Ascending aorta (tissue), 2 donors: Measurements from ENCODE around the gene GRM7. TPM values are rescaled to one million over a fixed set of nuclear protein-coding genes. Genes with fewer than 3 reads are reported as not detected.

Experiments
- DNase-seq, 2 donors: peaks; one replicate each; pipeline ENCODE4 v3.0.0-alpha.2; 2019; ENCODE audit warnings: low spot score in 2 of 2
- H3K27ac ChIP-seq, 2 donors: fragments of 200-600 bp; sonication (generic); one replicate each; pipeline ENCODE4 v1.5.1; 2016 to 2017; ENCODE audit warnings: mild to moderate bottlenecking in 1 of 2
- H3K27me3 ChIP-seq: fragments of 200-600 bp; sonication (generic); one replicate; pipeline ENCODE4 v1.5.1; 2017
- H3K36me3 ChIP-seq, 2 donors: fragments of 200-600 bp; sonication (generic); one replicate each; pipeline ENCODE4 v1.5.1; 2016
- H3K4me1 ChIP-seq, 2 donors: fragments of 200-600 bp; sonication (generic); one replicate each; pipeline ENCODE4 v1.5.1; 2016 to 2017; ENCODE audit warnings: mild to moderate bottlenecking in 1 of 2
- H3K4me3 ChIP-seq, 2 donors: fragments of 200-600 bp; sonication (generic); one replicate each; pipeline ENCODE4 v1.5.1; 2016 to 2017; ENCODE audit warnings: mild to moderate bottlenecking in 1 of 2
- H3K9me3 ChIP-seq, 2 donors: fragments of 200-600 bp; sonication (generic); one replicate each; pipeline ENCODE4 v1.5.1; 2016
- intact Hi-C: fragments of 100-400 bp; cut with DNase I; formaldehyde crosslinking; loops from one replicate; pipeline ENCODE4 v1.15.1; 2023
- total RNA-seq: library from RNA; depleted of rRNA; stranded (reverse); fragments of >200 nt; gene quantifications from one replicate; pipeline ENCODE4 v1.1.0, GENCODE V29; 2016
- TF ChIP-seq, protein P1 (sequence below), 3 experiments: fragments of 200-600 bp in 2 of 3; fragments of 450-650 bp in 1 of 3; sonication (generic) in 2 of 3; IDR thresholded peaks; one replicate each; pipeline ENCODE4 v1.5.1; 2016 to 2019; ENCODE audit warnings: antibody characterized with exemption in 3 of 3, mild to moderate bottlenecking in 1 of 3, moderate library complexity in 1 of 3

Gene GRM7
- total RNA-seq, 1 donor from 2014 or later: 4.8 TPM

- no peak for DNase-seq
- Histone ChIP-seq H3K27ac (no peak overlapping the region), H3K9me3 (no peaks in the 10 kb centered on the region), H3K4me3 (no peak overlapping the region), H3K4me1 (no peaks in the 10 kb centered on the region), H3K27me3 (no peaks in the 10 kb centered on the region), H3K36me3 (no peaks in the 10 kb centered on the region)
- TF ChIP-seq, protein P1, sequence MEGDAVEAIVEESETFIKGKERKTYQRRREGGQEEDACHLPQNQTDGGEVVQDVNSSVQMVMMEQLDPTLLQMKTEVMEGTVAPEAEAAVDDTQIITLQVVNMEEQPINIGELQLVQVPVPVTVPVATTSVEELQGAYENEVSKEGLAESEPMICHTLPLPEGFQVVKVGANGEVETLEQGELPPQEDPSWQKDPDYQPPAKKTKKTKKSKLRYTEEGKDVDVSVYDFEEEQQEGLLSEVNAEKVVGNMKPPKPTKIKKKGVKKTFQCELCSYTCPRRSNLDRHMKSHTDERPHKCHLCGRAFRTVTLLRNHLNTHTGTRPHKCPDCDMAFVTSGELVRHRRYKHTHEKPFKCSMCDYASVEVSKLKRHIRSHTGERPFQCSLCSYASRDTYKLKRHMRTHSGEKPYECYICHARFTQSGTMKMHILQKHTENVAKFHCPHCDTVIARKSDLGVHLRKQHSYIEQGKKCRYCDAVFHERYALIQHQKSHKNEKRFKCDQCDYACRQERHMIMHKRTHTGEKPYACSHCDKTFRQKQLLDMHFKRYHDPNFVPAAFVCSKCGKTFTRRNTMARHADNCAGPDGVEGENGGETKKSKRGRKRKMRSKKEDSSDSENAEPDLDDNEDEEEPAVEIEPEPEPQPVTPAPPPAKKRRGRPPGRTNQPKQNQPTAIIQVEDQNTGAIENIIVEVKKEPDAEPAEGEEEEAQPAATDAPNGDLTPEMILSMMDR (IDR thresholded peaks at IDR 0.05): no peak
- intact Hi-C loops: no loop called here
Measured at GRCh38 chr3:7357101-7357500, 496.2 kb downstream of the GRM7 start.

- TF ChIP-seq, protein P1 (IDR thresholded peaks at IDR 0.05): no peak
- intact Hi-C loops: no loop called here
- no peaks in the 10 kb centered on the region for H3K36me3 ChIP-seq
Measured at GRCh38 chr3:7367968-7368367, 507.1 kb downstream of the GRM7 start.

DNA sequence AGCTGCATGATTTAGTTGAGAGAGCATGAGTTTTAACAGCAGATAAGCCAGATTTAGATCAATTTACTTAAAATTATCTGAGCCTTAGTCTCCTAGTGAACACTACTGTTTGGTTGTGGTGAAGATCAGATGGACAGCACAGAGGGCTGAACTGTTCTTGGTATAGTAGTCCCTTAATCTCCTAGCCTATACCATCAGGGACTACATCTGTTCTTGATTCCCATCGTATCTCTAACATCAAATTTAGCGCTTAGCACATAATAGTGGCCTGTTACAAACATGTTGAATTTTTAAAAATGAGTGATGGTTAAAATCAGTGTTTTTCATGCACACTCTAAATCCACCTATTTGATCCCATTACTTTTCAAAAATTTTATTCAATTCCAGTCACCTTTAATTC lies 507.7 kb downstream of the GRM7 start:
- no peak overlapping the region for H3K27ac ChIP-seq
- intact Hi-C loops: no loop called here
- TF ChIP-seq, protein P1 (IDR thresholded peaks at IDR 0.05): no peak
- no peaks in the 10 kb centered on the region for H3K36me3 ChIP-seq
- H3K4me3 ChIP-seq: no peak overlapping the region
- DNase-seq: no peak
- H3K4me1 ChIP-seq: no peaks in the 10 kb centered on the region
- no peaks in the 10 kb centered on the region for H3K27me3 ChIP-seq
- no peaks in the 10 kb centered on the region for H3K9me3 ChIP-seq

More at GRCh38 chr3:7367968-7368367, 507.1 kb downstream of the GRM7 start:
- no peaks in the 10 kb centered on the region for H3K4me1 ChIP-seq
- no peaks in the 10 kb centered on the region for H3K27me3 ChIP-seq
- H3K4me3 ChIP-seq: no peak overlapping the region
- no peak overlapping the region for H3K27ac ChIP-seq
- no peak for DNase-seq
- H3K9me3 ChIP-seq: no peaks in the 10 kb centered on the region

DNA sequence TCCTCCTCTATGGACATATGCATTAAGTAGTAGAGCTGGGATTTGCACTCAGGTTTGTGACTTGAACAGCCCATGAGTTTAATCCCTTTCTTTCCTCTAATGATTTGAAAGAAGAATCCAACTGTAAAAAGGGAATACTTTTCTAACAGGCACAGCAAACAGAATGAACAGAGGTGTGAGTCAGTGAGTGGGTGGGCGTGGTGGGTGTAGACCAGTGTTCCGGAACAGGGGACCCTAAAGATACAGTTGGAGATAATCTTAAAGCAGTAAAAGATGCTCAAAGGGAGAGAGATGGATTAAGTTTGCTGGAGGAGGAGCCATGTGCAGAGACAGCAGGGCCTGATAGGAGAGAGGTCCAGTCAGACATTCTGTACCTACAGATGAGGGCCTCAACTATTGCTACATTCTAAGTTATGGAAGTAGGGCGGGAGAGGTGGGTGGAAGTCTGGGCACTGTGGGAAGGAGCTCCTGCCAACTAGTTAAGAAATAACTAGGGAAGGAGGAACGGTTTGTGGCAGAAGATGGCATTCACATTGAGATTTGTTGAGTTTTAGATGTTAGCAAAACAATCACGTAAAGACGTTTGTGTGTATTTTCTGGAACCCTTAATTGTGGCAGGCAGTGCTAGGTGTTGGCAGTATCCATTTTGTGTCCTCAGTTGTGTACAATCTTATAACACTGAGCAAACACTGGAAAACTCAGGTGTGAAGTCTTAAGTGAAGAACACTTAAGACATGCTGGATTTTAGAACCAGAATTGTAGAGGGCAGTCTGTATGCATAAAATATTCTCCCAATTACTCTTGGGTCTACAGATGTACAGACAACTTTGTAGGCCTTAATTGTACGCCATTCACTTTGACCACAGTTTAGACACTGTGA lies 511.0 kb downstream of the GRM7 start:
- no peaks in the 10 kb centered on the region for H3K4me1 ChIP-seq
- no peaks in the 10 kb centered on the region for H3K36me3 ChIP-seq
- H3K9me3 ChIP-seq: no peaks in the 10 kb centered on the region
- DNase-seq: no peak
- TF ChIP-seq, protein P1 (IDR thresholded peaks at IDR 0.05): no peak
- intact Hi-C loops: no loop called here
- H3K27ac ChIP-seq: no peak overlapping the region
- no peaks in the 10 kb centered on the region for H3K27me3 ChIP-seq
- H3K4me3 ChIP-seq: no peak overlapping the region

- TF ChIP-seq, protein P1 (IDR thresholded peaks at IDR 0.05): no peak
- H3K4me1 ChIP-seq: no peaks in the 10 kb centered on the region
- intact Hi-C loops: no loop called here
- DNase-seq: no peak
- no peaks in the 10 kb centered on the region for H3K27me3 ChIP-seq
- H3K9me3 ChIP-seq: no peaks in the 10 kb centered on the region
- H3K36me3 ChIP-seq: no peaks in the 10 kb centered on the region
- no peak overlapping the region for H3K27ac ChIP-seq
- no peak overlapping the region for H3K4me3 ChIP-seq
Measured at GRCh38 chr3:7377103-7377502, 516.2 kb downstream of the GRM7 start.
